Renal cortical epithelial cell (primary cell): ENCODE data around the gene KCNJ3. TPM values are rescaled to one million over a fixed set of nuclear protein-coding genes. Genes with fewer than 3 reads are reported as not detected.
A peak's percentile ranks its signal among the peaks of the same experiment; 100 is the strongest.

ENCODE experiments used
- DNase-seq: peaks from one replicate; pipeline ENCODE4 v3.0.0-alpha.2; 2011; ENCODE audit warnings: low read depth
- total RNA-seq: library from RNA; depleted of rRNA; stranded (reverse); fragments of >200 nt; gene quantifications from 2 replicates; pipeline ENCODE4 v1.2.3, GENCODE V29; 2014

KCNJ3 gene, protein sequence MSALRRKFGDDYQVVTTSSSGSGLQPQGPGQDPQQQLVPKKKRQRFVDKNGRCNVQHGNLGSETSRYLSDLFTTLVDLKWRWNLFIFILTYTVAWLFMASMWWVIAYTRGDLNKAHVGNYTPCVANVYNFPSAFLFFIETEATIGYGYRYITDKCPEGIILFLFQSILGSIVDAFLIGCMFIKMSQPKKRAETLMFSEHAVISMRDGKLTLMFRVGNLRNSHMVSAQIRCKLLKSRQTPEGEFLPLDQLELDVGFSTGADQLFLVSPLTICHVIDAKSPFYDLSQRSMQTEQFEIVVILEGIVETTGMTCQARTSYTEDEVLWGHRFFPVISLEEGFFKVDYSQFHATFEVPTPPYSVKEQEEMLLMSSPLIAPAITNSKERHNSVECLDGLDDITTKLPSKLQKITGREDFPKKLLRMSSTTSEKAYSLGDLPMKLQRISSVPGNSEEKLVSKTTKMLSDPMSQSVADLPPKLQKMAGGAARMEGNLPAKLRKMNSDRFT
- total RNA-seq = 0.10 and 0.17 TPM in 2 replicates

DNA sequence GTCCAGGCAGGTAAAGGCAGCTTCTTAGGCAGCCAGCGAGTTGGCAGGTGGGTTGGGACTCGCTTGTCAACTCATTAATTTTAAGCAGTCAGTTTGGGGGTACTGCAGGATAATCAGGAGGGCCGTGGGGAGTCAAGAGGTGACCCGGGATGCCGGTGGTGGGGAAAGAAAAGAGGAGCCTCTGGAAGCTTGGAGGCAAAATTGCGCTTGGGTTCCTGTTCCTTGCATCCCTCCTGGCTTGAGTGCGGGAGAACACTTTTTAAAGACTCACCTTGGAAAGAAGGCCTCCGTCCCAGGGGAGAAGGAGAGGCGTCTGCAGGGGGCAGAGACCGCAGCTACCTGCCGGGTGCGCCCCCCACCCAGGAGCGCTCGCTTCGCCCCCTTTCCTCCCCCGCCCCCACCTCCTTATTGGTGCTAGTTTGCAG lies at the start of gene KCNJ3:
Gene KCNJ3 (plus strand): TSS at position 400 of the 425 bp plus-strand sequence. CDS start 81 bp downstream, outside the sequence.
- DNase-seq = no peak

DNA sequence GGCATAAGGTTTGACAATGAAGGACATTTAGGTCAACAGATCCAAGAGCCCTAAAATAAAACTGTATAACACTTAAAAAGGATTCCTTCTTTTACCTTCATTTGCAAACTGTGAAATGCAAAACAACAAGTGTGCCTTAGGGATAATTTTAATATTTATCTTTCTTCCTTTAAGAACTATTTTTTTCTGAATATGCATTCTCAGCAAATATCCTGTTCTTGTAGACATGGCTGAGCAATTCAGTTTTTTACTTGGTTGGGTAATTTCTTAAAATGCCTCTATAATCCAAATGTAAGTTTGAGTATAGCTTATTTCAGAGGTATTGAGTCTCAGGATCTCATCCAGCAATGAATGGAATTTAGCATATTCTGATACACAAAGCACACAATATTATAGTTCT lies 43.0 kb upstream of the KCNJ3 start:
- DNase-seq = no peak

DNA sequence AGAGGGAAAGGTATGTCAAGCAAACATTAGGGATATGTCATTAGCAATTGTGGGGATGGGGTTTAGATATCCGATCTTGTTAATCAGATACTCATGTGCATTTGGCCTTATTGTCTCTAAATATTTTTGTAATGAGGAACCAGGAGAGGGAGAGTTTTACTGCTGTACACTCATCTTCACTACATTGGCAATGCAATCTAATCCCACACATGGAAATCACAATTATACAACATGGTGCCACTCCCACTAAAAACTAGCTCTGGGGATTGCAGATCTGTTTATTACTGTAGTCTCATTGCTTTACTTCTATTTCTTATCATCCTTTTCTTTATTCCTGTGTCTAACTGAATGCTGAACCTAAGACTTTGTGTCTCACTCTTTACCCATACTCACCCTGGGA lies 39.6 kb upstream of the KCNJ3 start:
- no peak for DNase-seq

DNA sequence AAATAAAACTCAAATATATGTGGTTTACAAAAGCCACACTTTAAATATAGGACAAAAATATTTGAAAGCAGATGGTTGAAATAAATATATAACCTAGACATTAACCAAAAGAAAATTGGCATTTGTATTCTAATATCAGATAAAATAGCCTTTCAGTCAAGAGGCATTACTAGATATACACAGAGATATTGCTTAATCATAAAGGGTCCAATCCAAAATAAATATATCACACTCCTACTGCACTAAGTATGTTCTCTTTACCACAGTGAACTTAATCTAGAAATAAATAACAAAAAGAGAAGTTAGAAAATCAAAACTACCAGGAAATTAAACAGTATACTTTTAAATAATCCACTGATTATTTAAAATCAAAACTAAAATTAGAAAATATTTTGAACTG lies 34.2 kb upstream of the KCNJ3 start:
- DNase-seq = no peak

DNA sequence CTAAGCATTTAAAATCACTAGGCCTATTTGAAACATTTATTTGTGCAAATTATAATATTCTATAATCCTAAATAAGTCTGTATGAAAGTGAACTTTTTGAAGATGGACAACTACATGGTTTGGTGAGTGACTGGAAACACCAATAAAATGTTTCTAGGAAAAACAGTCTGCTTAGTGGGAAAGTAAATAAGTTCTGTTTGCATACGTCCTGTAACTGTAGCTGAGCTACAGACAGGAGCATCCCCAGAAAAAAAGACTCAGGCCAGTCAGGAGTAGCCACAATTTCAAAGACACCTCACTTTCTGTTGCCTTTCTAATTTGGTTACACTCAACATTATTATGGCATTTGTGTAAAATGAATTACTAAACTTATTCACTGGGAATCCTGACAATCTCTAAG lies 28.4 kb upstream of the KCNJ3 start:
- no peak for DNase-seq

DNA sequence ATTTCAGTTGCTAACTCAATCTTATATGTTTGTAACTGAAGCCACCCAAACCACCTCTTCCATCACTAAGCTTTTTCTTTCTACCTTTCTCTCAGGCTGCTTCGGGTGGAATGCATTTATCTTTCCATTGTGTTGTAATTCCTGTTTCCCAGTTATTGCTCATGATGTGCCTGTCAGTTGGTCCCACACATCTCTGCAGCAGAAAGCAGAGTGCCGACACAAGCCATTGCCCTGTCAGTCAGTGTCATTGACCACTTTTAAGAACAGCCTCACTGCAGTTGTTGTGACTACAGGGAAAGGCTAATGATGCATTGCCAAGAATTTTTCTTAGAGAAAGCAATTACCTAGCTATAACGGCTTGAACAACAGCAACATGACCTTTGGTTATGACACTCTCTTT lies 24.8 kb upstream of the KCNJ3 start:
- DNase-seq = no peak

DNA sequence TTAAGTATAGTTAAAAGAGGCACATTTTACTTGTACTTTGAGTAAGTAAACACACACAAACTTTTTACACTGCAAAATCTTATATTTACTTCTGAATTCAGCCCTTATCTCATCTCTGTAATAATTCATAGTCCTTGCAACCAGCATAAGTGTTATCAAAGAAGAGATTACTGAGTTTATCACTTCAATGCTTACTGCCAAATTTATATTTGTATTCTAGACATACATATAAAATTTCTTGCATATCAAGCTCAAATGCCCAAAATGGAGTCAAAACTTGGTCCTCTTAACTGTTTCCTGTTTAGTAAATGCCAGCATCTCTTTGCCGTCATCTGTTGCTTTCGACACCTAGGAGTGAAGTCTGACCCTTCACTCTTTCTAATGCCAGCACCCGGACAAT lies 21.1 kb upstream of the KCNJ3 start:
- no peak for DNase-seq

DNA sequence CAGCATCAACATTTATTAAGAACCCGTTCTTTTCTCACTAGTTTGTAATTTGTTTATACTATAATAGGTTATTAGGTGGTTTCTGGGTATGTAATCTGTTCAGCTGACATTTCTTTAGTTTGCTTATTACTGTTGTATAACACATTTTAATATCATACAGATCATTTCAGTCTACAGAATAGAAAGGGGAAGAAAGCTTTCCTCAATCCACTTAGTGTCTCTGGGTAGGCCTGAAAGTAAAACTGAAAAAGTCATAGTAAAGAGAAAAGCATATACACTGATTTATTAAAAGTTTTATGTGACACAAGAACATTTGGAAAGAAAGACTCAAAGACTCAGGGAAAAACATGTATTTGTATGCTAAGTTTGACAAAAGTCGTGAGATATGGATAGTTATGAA lies 16.8 kb upstream of the KCNJ3 start:
- no peak for DNase-seq

DNA sequence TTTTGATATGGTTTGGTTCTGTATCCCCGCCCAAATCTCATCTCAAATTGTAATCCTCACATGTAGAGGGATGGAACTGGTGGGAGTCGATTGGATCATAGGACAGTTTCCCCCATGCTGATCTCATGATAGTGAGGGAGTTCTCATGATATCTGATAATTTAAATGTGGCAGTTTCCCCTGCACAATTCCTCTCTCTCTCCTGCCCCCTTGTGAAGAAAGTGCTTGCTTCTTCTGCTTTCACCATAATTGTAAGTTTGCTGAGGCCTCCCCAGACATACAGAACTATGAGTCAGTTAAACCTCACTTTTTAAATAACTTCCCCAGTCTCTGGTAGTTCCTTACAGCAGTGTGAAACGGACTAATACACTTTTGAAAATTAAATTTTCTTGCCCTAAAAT lies 12.3 kb upstream of the KCNJ3 start:
- DNase-seq = peak; percentile 40

DNA sequence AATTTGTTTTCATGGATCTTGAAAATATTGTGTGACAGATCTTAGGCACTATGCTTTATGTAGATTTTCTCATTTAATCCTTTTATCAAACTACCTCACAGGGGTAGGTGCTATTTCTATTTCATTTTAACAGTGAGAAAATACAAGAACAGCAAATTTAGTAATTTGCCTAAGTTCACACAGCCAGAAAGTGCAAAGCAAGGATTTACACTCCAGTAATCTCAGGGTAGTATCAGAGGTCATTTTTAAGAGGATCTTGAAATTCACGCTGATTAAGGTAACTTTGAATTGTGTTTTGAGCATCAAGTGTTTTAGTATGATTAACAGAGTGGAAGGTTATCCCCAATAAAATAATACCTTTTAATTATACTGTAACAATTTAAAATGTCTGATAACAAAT lies 10.1 kb upstream of the KCNJ3 start:
- DNase-seq = no peak

DNA sequence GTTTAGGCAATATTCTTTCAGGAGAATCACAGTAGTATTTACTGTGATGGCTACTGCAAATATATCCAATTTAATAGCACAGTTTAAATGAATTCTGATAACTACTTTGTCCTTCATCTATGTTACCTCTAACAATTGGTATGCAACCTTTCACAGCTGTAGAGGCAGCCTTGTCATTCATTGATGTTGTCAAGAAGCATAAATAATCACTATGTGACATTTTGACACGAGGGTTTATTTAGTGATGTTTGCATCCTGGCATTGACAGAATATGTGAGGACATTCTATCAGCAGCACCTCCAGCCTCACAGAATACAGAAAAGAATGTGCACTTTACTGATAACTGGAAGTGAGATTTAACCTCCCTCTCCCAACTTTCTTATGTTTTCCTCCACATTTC lies 9.3 kb upstream of the KCNJ3 start:
- DNase-seq = no peak

DNA sequence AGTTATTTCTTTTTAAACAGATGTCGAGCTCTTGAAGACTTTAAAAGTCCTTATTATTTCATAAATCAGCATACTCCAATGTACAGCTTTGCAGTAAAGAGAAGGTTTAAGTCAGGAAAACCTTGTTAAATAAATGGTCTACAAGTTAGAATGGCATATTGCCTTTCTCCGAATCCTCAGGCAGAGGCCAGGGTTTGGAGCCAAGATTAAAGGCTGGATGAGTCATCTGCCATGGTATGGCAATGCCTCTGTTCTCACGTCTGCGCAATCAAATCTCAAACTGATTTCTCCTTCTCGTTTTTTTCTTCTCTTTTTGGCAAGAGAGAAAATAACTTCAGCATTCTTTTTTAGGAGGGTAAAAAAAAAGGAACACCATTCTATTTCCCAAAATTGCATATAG lies 5.6 kb upstream of the KCNJ3 start:
- no peak for DNase-seq

DNA sequence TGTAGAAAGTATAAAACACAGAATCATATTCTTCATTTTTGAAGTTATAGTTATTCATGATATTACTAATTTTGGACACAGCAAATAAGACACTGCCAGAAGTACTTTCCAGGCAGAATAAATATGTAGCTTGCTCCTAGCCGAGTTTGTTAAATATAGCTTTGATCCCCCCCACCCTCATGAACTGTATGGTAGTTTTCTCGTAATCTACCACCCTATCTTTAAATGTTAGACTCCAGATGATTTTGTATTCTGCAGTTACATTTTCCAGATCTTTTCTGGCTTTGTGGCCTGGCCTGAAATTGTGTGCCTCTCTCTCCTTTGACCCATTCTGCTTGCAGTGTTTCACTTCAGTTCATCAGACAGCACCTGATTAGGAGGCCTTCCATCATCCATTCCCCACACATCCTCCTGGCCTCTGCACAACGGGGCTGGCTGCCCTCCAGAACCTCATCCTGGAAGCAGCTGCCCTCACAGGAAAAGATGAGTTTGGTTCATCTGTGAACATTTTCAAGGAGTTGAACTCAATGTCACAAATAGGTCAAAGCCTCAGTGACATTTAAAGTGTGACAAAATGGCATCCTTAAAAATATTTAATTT lies 4.7 kb upstream of the KCNJ3 start:
- no peak for DNase-seq

DNA sequence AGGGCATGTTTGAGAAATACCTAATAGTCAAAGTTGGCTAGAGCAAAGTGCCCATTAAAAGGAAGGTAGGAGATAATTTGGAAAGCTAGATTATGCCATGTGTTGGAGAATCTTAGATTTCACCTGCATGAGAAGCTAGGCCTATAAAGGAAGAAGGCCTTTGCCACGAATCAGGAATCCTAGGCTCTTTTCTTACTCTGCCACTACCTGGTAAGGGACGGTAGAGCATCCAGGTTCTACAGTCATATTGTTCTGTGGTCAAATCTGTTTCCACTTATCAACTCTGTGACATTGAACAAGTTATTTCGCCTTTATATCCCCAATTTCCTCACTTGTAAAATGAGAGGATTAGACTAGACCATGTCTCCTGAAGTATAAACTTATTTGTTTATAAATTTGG lies 3.6 kb upstream of the KCNJ3 start:
- no peak for DNase-seq

DNA sequence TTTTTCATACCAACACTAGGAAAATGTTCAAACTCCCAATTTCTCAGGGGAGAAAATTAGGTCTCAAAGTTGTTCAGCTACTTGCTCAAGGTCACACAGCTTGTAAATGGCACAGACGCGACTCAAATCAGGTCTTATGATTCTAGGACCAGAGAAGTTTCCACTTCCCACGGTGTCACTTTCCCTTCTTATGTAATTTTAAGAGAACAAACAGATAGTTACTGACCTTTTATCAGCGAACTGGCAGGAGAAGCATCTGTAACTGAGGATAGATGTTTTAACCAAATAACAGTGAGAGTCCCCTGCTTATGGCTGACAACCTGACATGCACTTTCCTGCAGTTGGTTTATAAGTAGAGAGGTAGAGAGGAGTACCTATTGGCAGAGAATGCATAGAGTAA lies 2.1 kb upstream of the KCNJ3 start:
- DNase-seq = no peak

DNA sequence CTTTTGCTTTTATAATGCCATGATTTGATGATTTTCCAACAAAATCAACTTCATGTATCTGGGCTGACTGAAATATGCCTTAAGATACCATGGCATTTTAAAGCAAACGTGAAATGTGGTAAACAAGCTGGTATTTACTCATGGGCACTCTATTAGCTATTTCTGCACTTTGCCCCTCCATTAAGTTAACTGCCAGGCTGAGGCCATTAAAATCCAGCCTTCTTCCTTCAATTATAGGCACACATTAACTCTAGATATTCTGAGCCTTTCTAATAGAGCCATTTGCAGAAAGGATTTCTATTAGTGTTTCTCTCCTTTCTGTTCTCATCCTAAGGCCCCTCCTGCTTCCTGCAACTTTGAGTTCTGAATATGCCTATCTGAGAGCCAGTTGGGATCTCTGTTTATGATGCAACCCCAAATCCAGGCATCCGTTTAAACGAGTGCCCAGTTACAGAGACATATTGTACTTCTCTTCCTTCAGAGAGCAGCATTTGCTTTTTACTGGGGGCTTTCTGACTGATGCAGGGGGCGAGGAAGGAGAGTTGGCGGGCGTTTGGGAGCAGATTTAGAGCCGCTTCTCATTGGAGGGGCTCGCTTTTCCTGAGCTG lies 1.6 kb upstream of the KCNJ3 start:
- peak; percentile 55 for DNase-seq

DNA sequence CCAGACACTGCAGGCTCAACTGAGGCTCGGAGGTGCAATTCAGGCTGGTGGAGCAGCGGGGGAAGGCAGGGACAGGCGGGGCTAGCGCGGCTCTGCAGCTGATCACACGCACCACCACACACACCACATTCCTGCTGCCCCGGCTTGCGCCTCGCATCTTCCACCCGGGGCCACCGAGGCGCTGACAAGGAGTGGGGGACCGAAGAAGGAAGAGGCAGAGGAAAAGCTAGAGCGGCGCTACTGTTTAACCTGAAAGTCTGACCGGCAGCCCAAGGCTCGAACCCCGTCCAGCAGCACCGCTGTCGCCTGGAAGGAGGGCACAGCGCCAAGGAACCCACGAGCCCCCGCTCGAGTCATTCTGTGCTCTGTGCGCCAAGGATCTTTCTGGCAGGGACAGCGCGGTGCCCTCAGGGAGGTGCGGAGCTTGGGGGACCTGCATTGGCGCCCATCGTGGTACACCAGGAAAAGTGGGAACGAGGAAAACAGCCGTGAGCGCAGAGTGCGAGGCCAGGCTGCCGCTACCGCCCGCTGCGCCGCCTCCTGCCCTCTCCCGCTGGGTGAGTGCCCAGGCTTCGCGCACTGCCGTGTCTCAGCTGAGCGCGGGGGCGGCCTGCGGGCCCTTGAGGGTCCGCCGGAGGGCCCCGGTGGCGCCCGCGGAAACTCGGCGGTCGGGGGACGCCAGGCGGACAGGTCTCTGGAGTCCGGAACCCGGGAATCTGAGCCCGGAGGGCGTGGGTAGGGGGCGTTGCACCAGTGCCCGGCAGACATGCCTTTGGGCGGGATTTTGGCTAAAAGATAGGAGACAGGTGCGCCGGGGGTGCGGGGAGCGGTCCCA lies 860 bp upstream of the KCNJ3 start:
- peak; percentile 18 for DNase-seq

DNA sequence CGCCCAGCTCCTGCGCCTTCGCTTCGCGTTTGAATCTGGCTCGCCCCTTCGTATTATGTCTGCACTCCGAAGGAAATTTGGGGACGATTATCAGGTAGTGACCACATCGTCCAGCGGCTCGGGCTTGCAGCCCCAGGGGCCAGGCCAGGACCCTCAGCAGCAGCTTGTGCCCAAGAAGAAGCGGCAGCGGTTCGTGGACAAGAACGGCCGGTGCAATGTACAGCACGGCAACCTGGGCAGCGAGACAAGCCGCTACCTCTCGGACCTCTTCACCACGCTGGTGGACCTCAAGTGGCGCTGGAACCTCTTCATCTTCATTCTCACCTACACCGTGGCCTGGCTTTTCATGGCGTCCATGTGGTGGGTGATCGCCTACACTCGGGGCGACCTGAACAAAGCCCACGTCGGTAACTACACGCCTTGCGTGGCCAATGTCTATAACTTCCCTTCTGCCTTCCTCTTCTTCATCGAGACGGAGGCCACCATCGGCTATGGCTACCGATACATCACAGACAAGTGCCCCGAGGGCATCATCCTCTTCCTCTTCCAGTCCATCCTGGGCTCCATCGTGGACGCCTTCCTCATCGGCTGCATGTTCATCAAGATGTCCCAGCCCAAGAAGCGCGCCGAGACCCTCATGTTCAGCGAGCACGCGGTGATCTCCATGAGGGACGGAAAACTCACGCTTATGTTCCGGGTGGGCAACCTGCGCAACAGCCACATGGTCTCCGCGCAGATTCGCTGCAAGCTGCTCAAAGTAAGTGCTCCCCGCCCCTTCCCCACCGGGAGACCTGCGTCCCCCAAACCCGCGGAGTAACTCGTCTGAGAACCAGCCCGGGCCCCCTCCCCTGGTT lies 453 bp downstream of the KCNJ3 start:
- no peak for DNase-seq

DNA sequence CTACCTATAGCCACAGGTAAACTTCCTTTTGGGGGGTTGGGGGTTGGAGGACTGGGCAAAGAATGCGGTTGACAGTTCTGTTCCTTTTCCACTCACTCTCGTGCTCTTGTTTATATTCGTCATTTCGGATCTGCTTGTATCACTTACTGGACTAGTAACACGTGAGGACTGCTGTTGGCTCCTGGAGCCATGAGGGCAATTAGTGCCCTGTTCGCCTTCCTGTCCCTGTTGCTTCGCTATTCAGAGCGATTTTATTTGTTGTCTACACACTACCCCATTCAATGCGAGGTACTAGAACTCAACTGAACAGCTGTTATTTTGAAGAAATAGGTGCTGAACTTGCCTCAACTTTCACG lies 1.1 kb downstream of the KCNJ3 start:
- DNase-seq = no peak

DNA sequence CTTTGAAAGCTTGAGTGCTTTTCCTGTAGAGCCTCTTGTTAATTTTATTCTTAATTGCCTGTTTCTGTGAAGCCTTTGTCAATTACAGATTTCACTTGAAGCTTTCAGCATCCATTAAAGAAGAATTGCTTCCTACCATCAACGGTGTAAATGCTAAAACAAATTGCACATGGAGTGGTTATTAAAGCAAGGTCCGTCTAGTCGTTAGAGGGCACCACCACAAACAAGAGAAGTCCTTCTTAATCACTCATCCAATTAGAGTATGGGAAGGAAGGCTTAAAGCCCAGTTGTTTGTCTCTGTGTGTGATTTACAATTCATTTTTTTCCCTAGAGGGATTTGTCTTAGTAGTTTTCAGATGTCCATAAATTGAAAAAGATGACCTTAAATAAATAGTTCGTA lies 1.6 kb downstream of the KCNJ3 start:
- peak; percentile 6 for DNase-seq

DNA sequence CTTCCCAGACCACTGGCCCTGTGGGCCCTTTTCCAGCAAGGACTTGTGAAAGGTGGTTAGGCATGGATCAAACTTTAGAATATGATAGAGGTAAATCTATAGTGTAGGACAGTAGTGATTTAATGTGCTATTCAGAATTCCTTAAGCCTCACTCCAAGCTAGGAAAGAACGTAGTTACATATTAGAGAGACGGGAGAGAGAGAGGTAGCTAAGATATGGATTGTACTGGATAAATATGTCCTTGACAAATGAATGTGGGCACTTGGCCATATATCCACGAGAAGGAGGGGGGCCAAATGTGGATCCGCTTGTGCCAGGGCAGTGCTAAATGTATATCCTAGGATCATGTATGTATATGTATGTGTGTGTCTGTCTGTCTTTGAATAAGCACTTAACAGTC lies 6.5 kb downstream of the KCNJ3 start:
- DNase-seq = no peak
